ENCODE measurements around the gene ZNF407. TPM values are rescaled to one million over a fixed set of nuclear protein-coding genes. Genes with fewer than 3 reads are reported as not detected.

Gene ZNF407
- total RNA-seq, 2 experiments from 2014 or later: 23.2 to 24.7 TPM

- H3K4me3 ChIP-seq (ENCODE audit: low read length): no peak overlapping the region
- intact Hi-C loops (cut with DNase I, micrococcal nuclease): loop anchor here in 1 of 2 experiments (10.0 kb wide), 1 partner anchor 181 kb away; no protein-coding TSS in a partner anchor
- ChIA-PET POLR2A (no interaction called here), CTCF (no interaction called here)
- H3K27me3 ChIP-seq (ENCODE audit: control insufficient read depth in 1 of 2, insufficient read depth in 2 of 2, low read length in 2 of 2): no peaks in the 10 kb centered on the region
- TF ChIP-seq, protein P1, sequence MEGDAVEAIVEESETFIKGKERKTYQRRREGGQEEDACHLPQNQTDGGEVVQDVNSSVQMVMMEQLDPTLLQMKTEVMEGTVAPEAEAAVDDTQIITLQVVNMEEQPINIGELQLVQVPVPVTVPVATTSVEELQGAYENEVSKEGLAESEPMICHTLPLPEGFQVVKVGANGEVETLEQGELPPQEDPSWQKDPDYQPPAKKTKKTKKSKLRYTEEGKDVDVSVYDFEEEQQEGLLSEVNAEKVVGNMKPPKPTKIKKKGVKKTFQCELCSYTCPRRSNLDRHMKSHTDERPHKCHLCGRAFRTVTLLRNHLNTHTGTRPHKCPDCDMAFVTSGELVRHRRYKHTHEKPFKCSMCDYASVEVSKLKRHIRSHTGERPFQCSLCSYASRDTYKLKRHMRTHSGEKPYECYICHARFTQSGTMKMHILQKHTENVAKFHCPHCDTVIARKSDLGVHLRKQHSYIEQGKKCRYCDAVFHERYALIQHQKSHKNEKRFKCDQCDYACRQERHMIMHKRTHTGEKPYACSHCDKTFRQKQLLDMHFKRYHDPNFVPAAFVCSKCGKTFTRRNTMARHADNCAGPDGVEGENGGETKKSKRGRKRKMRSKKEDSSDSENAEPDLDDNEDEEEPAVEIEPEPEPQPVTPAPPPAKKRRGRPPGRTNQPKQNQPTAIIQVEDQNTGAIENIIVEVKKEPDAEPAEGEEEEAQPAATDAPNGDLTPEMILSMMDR (IDR thresholded peaks at IDR 0.05): no peak
- DNase-seq (no peak), ATAC-seq (ENCODE audit: poor library complexity) (no peak)
- no peak overlapping the region for H3K27ac ChIP-seq (ENCODE audit: low read depth in 1 of 2, low read length in 2 of 2)
- Mint-ChIP-seq H3K27ac (no peak overlapping the region), H3K27me3 (no peaks in the 10 kb centered on the region), H3K4me1 (ENCODE audit: low read depth) (peaks cover 9% of the 10 kb centered on the region), H3K4me3 (no peak overlapping the region), H3K9me3 (peaks cover 5% of the 10 kb centered on the region), H3K36me3 (ENCODE audit: low read depth) (peaks cover 34% of the 10 kb centered on the region)
- no peaks in the 10 kb centered on the region for H3K36me3 ChIP-seq (ENCODE audit: insufficient read depth, low read length)
- H3K9me3 ChIP-seq (ENCODE audit: control insufficient read depth in 1 of 2, insufficient read depth in 1 of 2, low read length in 2 of 2): peaks cover 37 to 64% of the 10 kb centered on the region in 2 experiments
- peaks cover 17% of the 10 kb centered on the region for H3K4me1 ChIP-seq (ENCODE audit: insufficient read depth, low read length)
Observed at GRCh38 chr18:75076286-75076685, 478.6 kb downstream of the ZNF407 start.

- no peak for ATAC-seq (ENCODE audit: poor library complexity)
- Mint-ChIP-seq H3K4me1 (ENCODE audit: low read depth) (no peaks in the 10 kb centered on the region), H3K9me3 (peaks cover 3% of the 10 kb centered on the region), H3K36me3 (ENCODE audit: low read depth) (peaks cover under 1% of the 10 kb centered on the region), H3K4me3 (no peak overlapping the region), H3K27ac (no peak overlapping the region), H3K27me3 (no peaks in the 10 kb centered on the region)
- Histone ChIP-seq H3K36me3 (ENCODE audit: insufficient read depth, low read length) (no peaks in the 10 kb centered on the region), H3K9me3 (ENCODE audit: control insufficient read depth in 1 of 2, insufficient read depth in 1 of 2, low read length in 2 of 2) (peaks cover 20 to 25% of the 10 kb centered on the region in 2 experiments), H3K4me1 (ENCODE audit: insufficient read depth, low read length) (no peaks in the 10 kb centered on the region), H3K4me3 (ENCODE audit: low read length) (no peak overlapping the region), H3K27me3 (ENCODE audit: control insufficient read depth in 1 of 2, insufficient read depth in 2 of 2, low read length in 2 of 2) (no peaks in the 10 kb centered on the region), H3K27ac (ENCODE audit: low read depth in 1 of 2, low read length in 2 of 2) (no peak overlapping the region)
- TF ChIP-seq, protein P1 (IDR thresholded peaks at IDR 0.05): no peak
- ChIA-PET POLR2A (no interaction called here), CTCF (no interaction called here)
- no peak for DNase-seq
- intact Hi-C loops (cut with DNase I, micrococcal nuclease): loop anchor here in 1 of 2 experiments (5.0 to 10.0 kb wide), 3 partner anchors 184 to 457 kb away; no protein-coding TSS in a partner anchor
Observed at GRCh38 chr18:75081486-75081885, 483.8 kb downstream of the ZNF407 start.

- intact Hi-C loops (cut with DNase I, micrococcal nuclease): loop anchor here in 1 of 2 experiments (5.0 to 10.0 kb wide), 3 partner anchors 186 to 458 kb away; no protein-coding TSS in a partner anchor
- H3K4me3 Mint-ChIP-seq: no peak overlapping the region
- Histone ChIP-seq H3K4me3 (ENCODE audit: low read length) (no peak overlapping the region), H3K4me1 (ENCODE audit: insufficient read depth, low read length) (no peaks in the 10 kb centered on the region), H3K27me3 (ENCODE audit: control insufficient read depth in 1 of 2, insufficient read depth in 2 of 2, low read length in 2 of 2) (no peaks in the 10 kb centered on the region), H3K9me3 (ENCODE audit: control insufficient read depth in 1 of 2, insufficient read depth in 1 of 2, low read length in 2 of 2) (peaks cover 3 to 25% of the 10 kb centered on the region in 2 experiments), H3K27ac (ENCODE audit: low read depth in 1 of 2, low read length in 2 of 2) (no peak overlapping the region), H3K36me3 (ENCODE audit: insufficient read depth, low read length) (no peaks in the 10 kb centered on the region)
- no peaks in the 10 kb centered on the region for H3K4me1 Mint-ChIP-seq (ENCODE audit: low read depth)
- H3K36me3 Mint-ChIP-seq (ENCODE audit: low read depth): no peaks in the 10 kb centered on the region
- ChIA-PET CTCF (no interaction called here), POLR2A (no interaction called here)
- DNase-seq (no peak), ATAC-seq (ENCODE audit: poor library complexity) (no peak)
- no peak overlapping the region for H3K27ac Mint-ChIP-seq
- peaks cover 2% of the 10 kb centered on the region for H3K9me3 Mint-ChIP-seq
- H3K27me3 Mint-ChIP-seq: no peaks in the 10 kb centered on the region
- TF ChIP-seq, protein P1 (IDR thresholded peaks at IDR 0.05): no peak
Observed at GRCh38 chr18:75083131-75083530, 485.5 kb downstream of the ZNF407 start.
